Panc1 (cell line): ENCODE measurements around the gene DIDO1. TPM values are rescaled to one million over a fixed set of nuclear protein-coding genes. Genes with fewer than 3 reads are reported as not detected.

Source experiments
- ATAC-seq: fragments of 200-7000 bp; cut with Tn5 transposase; 2 replicates; pipeline ENCODE4 v1.9.1; 2020; ENCODE audit warnings: mild to moderate bottlenecking, moderate library complexity
- BruUV-seq: library from RNA; stranded (reverse); fragments of 400-500 nt; replicated peaks from 2 replicates; lab custom pipeline; 2021; lab: Mats Ljungman, UMichigan
- CTCF ChIA-PET: fragments of 300-600 bp; sonication (Branson Sonifier 250); formaldehyde crosslinking; loops from one replicate; lab custom pipeline; 2022; ENCODE audit warnings: antibody characterized with exemption; lab: Charles Lee
- POLR2A ChIA-PET: fragments of 300-600 bp; sonication (Branson Sonifier 250); formaldehyde crosslinking; loops from one replicate; lab custom pipeline; 2022; ENCODE audit warnings: antibody characterized with exemption; lab: Charles Lee
- DNase-seq: peaks from one replicate; pipeline ENCODE4 v3.0.0-alpha.2; 2010; ENCODE audit warnings: low read depth, low spot score
- H3K27ac ChIP-seq: 2 replicates; pipeline ENCODE4 v1.5.1; 2011; ENCODE audit warnings: mild to moderate bottlenecking, low read length, inconsistent platforms
- H3K27me3 ChIP-seq: fragments of 200-500 bp; sonication (Bioruptor generic); 2 replicates; pipeline ENCODE4 v1.6.0; 2014; ENCODE audit warnings: low read length, inconsistent platforms; ENCODE audit not compliant: control insufficient read depth, insufficient read depth
- H3K36me3 ChIP-seq: fragments of 200-500 bp; sonication (Bioruptor generic); 2 replicates; pipeline ENCODE4 v1.5.1; 2014; ENCODE audit warnings: inconsistent platforms, mild to moderate bottlenecking, low read length, moderate library complexity; ENCODE audit not compliant: control insufficient read depth, insufficient read depth
- H3K4me1 ChIP-seq: 2 replicates; pipeline ENCODE4 v1.5.1; 2011; ENCODE audit warnings: inconsistent platforms, mild to moderate bottlenecking, low read length, moderate library complexity; ENCODE audit not compliant: control insufficient read depth, insufficient read depth
- H3K4me3 ChIP-seq, 2 experiments: 2 replicates each; pipeline ENCODE4 v1.5.1; 2011 to 2012; ENCODE audit warnings: low read depth in 2 of 2, low read length in 2 of 2, mild to moderate bottlenecking in 2 of 2, inconsistent platforms in 1 of 2, moderate library complexity in 1 of 2
- H3K9me3 ChIP-seq: fragments of 200-500 bp; sonication (Bioruptor generic); 2 replicates; pipeline ENCODE4 v1.5.1; 2014; ENCODE audit warnings: low read depth, mild to moderate bottlenecking, inconsistent platforms, low read length, moderate library complexity; ENCODE audit not compliant: control insufficient read depth, insufficient read depth
- POLR2AphosphoS5 ChIP-seq: IDR thresholded peaks from 2 replicates; pipeline ENCODE4 v1.6.1; 2012; ENCODE audit warnings: mild to moderate bottlenecking, low read depth, low read length, moderate library complexity
- SIN3A ChIP-seq: IDR thresholded peaks from 2 replicates; pipeline ENCODE4 v1.6.1; 2012; ENCODE audit warnings: low read depth, mild to moderate bottlenecking, low read length, moderate library complexity, borderline replicate concordance; ENCODE audit not compliant: insufficient read depth
- TCF7L2 ChIP-seq: IDR thresholded peaks from 2 replicates; pipeline ENCODE4 v1.6.1; 2011; ENCODE audit warnings: mild to moderate bottlenecking, low read depth, low read length, inconsistent platforms
- in situ Hi-C: cut with HindIII; loops from 2 replicates; pipeline ENCODE4 v1.10.0; 2016; ENCODE audit warnings: low sequenced_read_pairs, low pct_unique_long_range_greater_than_20kb
- intact Hi-C: fragments of 100-400 bp; cut with micrococcal nuclease; formaldehyde crosslinking; loops from one replicate; pipeline ENCODE4 v1.10.0; 2022; ENCODE audit not compliant: unreplicated experiment
- total RNA-seq: library from RNA; stranded (reverse); gene quantifications from one replicate; pipeline ENCODE4 v1.2.1, GENCODE V29; 2021; ENCODE audit not compliant: unreplicated experiment
- TF ChIP-seq, protein P1 (sequence below): fragments of 450-650 bp; IDR thresholded peaks from 2 replicates; pipeline ENCODE4 v1.5.1; 2017; ENCODE audit warnings: mild to moderate bottlenecking
- TF ChIP-seq, protein P2 (sequence below), 2 experiments: IDR thresholded peaks; 2 replicates each; pipeline ENCODE4 v1.6.1; 2011 to 2012; ENCODE audit warnings: low read depth in 2 of 2, control low read depth in 1 of 2, low read length in 1 of 2, mild to moderate bottlenecking in 1 of 2, moderate library complexity in 1 of 2; ENCODE audit not compliant: insufficient read depth in 1 of 2

Gene DIDO1
- total RNA-seq, 1 experiment from 2014 or later = 57.3 TPM

DNA sequence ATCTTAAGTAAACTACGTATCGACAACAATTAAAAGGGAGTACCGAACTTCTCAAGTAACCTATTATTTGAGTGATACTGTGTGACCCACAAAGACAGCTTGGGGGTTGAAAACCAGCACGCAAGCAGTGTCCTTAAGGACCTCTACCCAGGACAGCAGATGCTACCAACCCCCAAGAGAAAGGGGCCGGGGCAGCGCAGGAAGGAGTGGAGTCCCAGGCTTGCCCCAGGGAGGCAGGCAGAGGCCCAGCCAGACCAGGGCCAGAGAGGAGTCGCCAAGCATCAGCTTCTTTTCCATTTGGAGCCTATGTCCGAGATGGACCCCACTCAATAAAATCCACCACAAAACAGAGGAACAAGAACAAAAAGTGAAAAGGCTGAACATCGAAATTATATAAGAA is 11.9 kb downstream of the DIDO1 start:
- H3K4me1 ChIP-seq = peaks cover 58% of the 10 kb centered on the region
- no peaks in the 10 kb centered on the region for H3K27me3 ChIP-seq
- H3K27ac ChIP-seq = peak overlapping the region; percentile 40; the same call in 1 of the 2 replicates
- ATAC-seq = no peak
- no peaks in the 10 kb centered on the region for H3K9me3 ChIP-seq
- in situ Hi-C loops (no loop called here), intact Hi-C loops (no loop called here)
- DNase-seq = no peak
- POLR2A ChIA-PET = interaction anchor here (1.2 kb wide), 1 partner anchor 23 kb away, joined by 5 read pairs; no protein-coding TSS in a partner anchor
- BruUV-seq = no TSS peak
- no peak overlapping the region for H3K4me3 ChIP-seq
- CTCF ChIA-PET = interaction anchor here (0.6 kb wide), 1 partner anchor 13 kb away, joined by 6 read pairs; no protein-coding TSS in a partner anchor
- no peaks in the 10 kb centered on the region for H3K36me3 ChIP-seq
- TF ChIP-seq, protein P1, sequence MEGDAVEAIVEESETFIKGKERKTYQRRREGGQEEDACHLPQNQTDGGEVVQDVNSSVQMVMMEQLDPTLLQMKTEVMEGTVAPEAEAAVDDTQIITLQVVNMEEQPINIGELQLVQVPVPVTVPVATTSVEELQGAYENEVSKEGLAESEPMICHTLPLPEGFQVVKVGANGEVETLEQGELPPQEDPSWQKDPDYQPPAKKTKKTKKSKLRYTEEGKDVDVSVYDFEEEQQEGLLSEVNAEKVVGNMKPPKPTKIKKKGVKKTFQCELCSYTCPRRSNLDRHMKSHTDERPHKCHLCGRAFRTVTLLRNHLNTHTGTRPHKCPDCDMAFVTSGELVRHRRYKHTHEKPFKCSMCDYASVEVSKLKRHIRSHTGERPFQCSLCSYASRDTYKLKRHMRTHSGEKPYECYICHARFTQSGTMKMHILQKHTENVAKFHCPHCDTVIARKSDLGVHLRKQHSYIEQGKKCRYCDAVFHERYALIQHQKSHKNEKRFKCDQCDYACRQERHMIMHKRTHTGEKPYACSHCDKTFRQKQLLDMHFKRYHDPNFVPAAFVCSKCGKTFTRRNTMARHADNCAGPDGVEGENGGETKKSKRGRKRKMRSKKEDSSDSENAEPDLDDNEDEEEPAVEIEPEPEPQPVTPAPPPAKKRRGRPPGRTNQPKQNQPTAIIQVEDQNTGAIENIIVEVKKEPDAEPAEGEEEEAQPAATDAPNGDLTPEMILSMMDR = no peak
- TF ChIP-seq TCF7L2 = no peak
- no peak for TF ChIP-seq POLR2AphosphoS5
- TF ChIP-seq SIN3A = no peak
- TF ChIP-seq, protein P2, sequence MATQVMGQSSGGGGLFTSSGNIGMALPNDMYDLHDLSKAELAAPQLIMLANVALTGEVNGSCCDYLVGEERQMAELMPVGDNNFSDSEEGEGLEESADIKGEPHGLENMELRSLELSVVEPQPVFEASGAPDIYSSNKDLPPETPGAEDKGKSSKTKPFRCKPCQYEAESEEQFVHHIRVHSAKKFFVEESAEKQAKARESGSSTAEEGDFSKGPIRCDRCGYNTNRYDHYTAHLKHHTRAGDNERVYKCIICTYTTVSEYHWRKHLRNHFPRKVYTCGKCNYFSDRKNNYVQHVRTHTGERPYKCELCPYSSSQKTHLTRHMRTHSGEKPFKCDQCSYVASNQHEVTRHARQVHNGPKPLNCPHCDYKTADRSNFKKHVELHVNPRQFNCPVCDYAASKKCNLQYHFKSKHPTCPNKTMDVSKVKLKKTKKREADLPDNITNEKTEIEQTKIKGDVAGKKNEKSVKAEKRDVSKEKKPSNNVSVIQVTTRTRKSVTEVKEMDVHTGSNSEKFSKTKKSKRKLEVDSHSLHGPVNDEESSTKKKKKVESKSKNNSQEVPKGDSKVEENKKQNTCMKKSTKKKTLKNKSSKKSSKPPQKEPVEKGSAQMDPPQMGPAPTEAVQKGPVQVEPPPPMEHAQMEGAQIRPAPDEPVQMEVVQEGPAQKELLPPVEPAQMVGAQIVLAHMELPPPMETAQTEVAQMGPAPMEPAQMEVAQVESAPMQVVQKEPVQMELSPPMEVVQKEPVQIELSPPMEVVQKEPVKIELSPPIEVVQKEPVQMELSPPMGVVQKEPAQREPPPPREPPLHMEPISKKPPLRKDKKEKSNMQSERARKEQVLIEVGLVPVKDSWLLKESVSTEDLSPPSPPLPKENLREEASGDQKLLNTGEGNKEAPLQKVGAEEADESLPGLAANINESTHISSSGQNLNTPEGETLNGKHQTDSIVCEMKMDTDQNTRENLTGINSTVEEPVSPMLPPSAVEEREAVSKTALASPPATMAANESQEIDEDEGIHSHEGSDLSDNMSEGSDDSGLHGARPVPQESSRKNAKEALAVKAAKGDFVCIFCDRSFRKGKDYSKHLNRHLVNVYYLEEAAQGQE (IDR thresholded peaks at IDR 0.05; ENCODE audit: insufficient read depth in 1 of 2, low read depth in 2 of 2, low read length in 1 of 2) = no peak

DNA sequence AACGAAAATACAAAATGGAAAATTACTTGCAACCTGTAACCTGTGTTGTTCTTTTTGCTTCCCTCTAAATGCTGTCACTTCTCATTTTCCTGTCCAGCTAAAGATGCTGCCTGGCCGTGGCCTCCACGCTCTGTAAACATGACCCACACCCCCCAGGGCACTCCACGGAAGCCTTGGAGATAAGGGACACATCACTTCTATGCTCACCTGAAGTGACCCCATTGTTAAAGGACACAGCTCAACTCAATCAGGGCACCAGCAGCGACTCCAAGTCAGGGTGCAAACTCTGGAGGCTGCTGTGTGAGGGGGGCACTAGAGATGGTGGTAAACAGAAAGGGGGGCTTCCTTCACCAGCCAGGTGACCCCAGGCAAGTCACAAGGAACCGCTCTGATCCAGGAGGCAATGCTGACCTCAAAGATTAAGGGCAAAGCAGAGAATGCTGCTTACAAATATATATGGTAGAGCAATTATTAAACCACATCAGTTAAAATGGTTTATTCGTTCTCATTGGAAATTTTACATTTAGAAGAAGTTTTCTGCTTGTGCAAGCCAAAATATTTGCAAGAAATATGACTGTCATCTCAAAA is 13.2 kb downstream of the DIDO1 start:
- Histone ChIP-seq H3K36me3 (peaks cover 9% of the 10 kb centered on the region), H3K4me3 (no peak overlapping the region), H3K9me3 (no peaks in the 10 kb centered on the region), H3K27me3 (no peaks in the 10 kb centered on the region), H3K4me1 (peaks cover 50% of the 10 kb centered on the region), H3K27ac (no peak overlapping the region)
- intact Hi-C loops = no loop called here
- no peak for ATAC-seq
- no TSS peak for BruUV-seq
- TF ChIP-seq, protein P2 (IDR thresholded peaks at IDR 0.05; ENCODE audit: insufficient read depth in 1 of 2, low read depth in 2 of 2, low read length in 1 of 2) = no peak
- TF ChIP-seq, protein P1 = no peak
- no peak for TF ChIP-seq POLR2AphosphoS5
- DNase-seq = no peak
- in situ Hi-C loops = no loop called here
- POLR2A ChIA-PET = interaction anchor here (0.7 kb wide), 1 partner anchor 45 kb away, joined by 3 read pairs; no protein-coding TSS in a partner anchor
- CTCF ChIA-PET = no interaction called here
